Spleen (tissue), 11 donors: ENCODE measurements around the gene UNC13B. TPM values are rescaled to one million over a fixed set of nuclear protein-coding genes. Genes with fewer than 3 reads are reported as not detected.

Experiments
- DNase-seq: peaks from one replicate; pipeline ENCODE4 v3.0.0-alpha.2; 2020
- H3K27ac ChIP-seq, 8 donors: fragments of 200-600 bp; sonication (generic) in 7 of 8; 1 replicate in 4 of 8; 2 replicates in 4 of 8; pipeline versions ENCODE4 v1.5.0 to v1.8.0; 2016 to 2021; ENCODE audit warnings: inconsistent platforms in 4 of 8, mild to moderate bottlenecking in 4 of 8, moderate library complexity in 1 of 8
- H3K27me3 ChIP-seq, 7 donors: fragments of 200-600 bp; sonication (generic) in 6 of 7; replicated peaks in 1 of 7; 1 replicate in 4 of 7; 2 replicates in 3 of 7; pipeline versions ENCODE4 v1.5.0 to v1.8.0; 2016 to 2021; ENCODE audit warnings: inconsistent platforms in 3 of 7, mild to moderate bottlenecking in 1 of 7
- H3K36me3 ChIP-seq, 6 donors: fragments of 200-600 bp; sonication (generic) in 5 of 6; 1 replicate in 4 of 6; 2 replicates in 2 of 6; pipeline versions ENCODE4 v1.5.0 to v1.8.0; 2016 to 2021; ENCODE audit warnings: inconsistent platforms in 2 of 6
- H3K4me1 ChIP-seq, 6 donors: fragments of 200-600 bp; sonication (generic) in 5 of 6; 1 replicate in 3 of 6; 2 replicates in 3 of 6; pipeline versions ENCODE4 v1.5.0 to v1.8.0; 2016 to 2021; ENCODE audit warnings: inconsistent platforms in 3 of 6
- H3K4me3 ChIP-seq, 8 donors: fragments of 200-600 bp; sonication (generic) in 7 of 8; 1 replicate in 4 of 8; 2 replicates in 4 of 8; pipeline versions ENCODE4 v1.5.0 to v1.8.0; 2016 to 2021; ENCODE audit warnings: inconsistent platforms in 4 of 8, mild to moderate bottlenecking in 4 of 8, moderate library complexity in 2 of 8
- H3K9me3 ChIP-seq, 8 donors: fragments of 200-600 bp; sonication (generic) in 7 of 8; 1 replicate in 4 of 8; 2 replicates in 4 of 8; pipeline versions ENCODE4 v1.5.0 to v1.8.0; 2016 to 2021; ENCODE audit warnings: inconsistent platforms in 4 of 8
- POLR2A ChIP-seq, 3 donors: fragments of 450-650 bp; IDR thresholded peaks; one replicate each; pipeline ENCODE4 v1.5.1; 2017; ENCODE audit warnings: antibody characterized with exemption in 3 of 3, mild to moderate bottlenecking in 1 of 3
- POLR2AphosphoS5 ChIP-seq, 3 donors: sonication (generic); formaldehyde crosslinking; IDR thresholded peaks; one replicate each; pipeline ENCODE4 v1.5.1; 2017; ENCODE audit warnings: antibody characterized with exemption in 3 of 3
- WGBS, 5 donors: extraction: QIAGEN DNeasy Blood & Tissue Kit in 3 of 5; methylation state at CpG; one replicate each; pipeline versions ENCODE4 v1.1.5 to v1.1.7; 2013 to 2018; 5-methylcytosine and 5-hydroxymethylcytosine counted together
- intact Hi-C: fragments of 100-400 bp; cut with DNase I; formaldehyde crosslinking; loops from one replicate; pipeline ENCODE4 v1.15.0; 2023; ENCODE audit warnings: low total_unique reads
- polyA plus RNA-seq, 3 donors: library from polyadenylated mRNA; stranded (reverse); fragments of 200-250 nt; gene quantifications; one replicate each; pipeline ENCODE4 v1.2.1, GENCODE V29; 2013
- total RNA-seq, 7 donors: library from RNA; depleted of rRNA in 3 of 7; stranded (reverse); fragments of >200 nt in 3 of 7; fragmentation: NEBNext Ultra II Directional in 4 of 7; extraction: Animal tissue kit (Norgen Biotek cat#: 25700) in 4 of 7; gene quantifications; one replicate each; pipeline versions ENCODE4 v1.1.0 to v1.2.1, GENCODE V29; 2016 to 2021
- TF ChIP-seq, protein P1 (sequence below), 11 experiments: fragments of 200-600 bp in 7 of 11; fragments of 450-650 bp in 4 of 11; sonication (generic) in 4 of 11; IDR thresholded peaks in 8 of 11; conservative IDR thresholded peaks in 3 of 11; 1 replicate in 7 of 11; 2 replicates in 4 of 11; pipeline versions ENCODE4 v1.4.0 to v1.8.0; 2016 to 2021; ENCODE audit warnings: antibody characterized with exemption in 11 of 11, inconsistent platforms in 4 of 11, mild to moderate bottlenecking in 1 of 11
- donor health status: healthy with polysubstance abuse.
- donor health status: DM: no; HTN: no; CAD: no; lungs with moderate emphysema.
- donor health status: DM: no; HTN: no; CAD: no.
- donor health status: Bipolar disorder and iron deficiency.
- donor health status: healthy.
- donor health status: DM: no; HTN: no; CAD: no.
- donor health status: DM: yes; HTN: yes; CAD: no.

The UNC13B gene
- total and polyA plus RNA-seq, 10 donors = 2.4 to 18.7 (median 12.1) TPM

- H3K36me3 ChIP-seq = no peaks in the 10 kb centered on the region
- H3K4me3 ChIP-seq = no peak overlapping the region
- intact Hi-C loops = no loop called here
- DNase-seq = no peak
- 69 to 100% (median 85%) methylated on average over 1 to 2 of the region's 2 CpGs for WGBS, 5 donors
- no peaks in the 10 kb centered on the region for H3K4me1 ChIP-seq
- no peaks in the 10 kb centered on the region for H3K9me3 ChIP-seq
- H3K27ac ChIP-seq = no peak overlapping the region
- TF ChIP-seq, protein P1, sequence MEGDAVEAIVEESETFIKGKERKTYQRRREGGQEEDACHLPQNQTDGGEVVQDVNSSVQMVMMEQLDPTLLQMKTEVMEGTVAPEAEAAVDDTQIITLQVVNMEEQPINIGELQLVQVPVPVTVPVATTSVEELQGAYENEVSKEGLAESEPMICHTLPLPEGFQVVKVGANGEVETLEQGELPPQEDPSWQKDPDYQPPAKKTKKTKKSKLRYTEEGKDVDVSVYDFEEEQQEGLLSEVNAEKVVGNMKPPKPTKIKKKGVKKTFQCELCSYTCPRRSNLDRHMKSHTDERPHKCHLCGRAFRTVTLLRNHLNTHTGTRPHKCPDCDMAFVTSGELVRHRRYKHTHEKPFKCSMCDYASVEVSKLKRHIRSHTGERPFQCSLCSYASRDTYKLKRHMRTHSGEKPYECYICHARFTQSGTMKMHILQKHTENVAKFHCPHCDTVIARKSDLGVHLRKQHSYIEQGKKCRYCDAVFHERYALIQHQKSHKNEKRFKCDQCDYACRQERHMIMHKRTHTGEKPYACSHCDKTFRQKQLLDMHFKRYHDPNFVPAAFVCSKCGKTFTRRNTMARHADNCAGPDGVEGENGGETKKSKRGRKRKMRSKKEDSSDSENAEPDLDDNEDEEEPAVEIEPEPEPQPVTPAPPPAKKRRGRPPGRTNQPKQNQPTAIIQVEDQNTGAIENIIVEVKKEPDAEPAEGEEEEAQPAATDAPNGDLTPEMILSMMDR (IDR thresholded peaks at IDR 0.05 in 8 of 11, conservative IDR thresholded peaks at IDR 0.05 in 3 of 11) = no peak
- no peak for TF ChIP-seq POLR2AphosphoS5 (IDR thresholded peaks at IDR 0.05)
- TF ChIP-seq POLR2A (IDR thresholded peaks at IDR 0.05) = no peak
- H3K27me3 ChIP-seq = peaks cover 0 to 31% (median 0%) of the 10 kb centered on the region in 7 donors
Measured at GRCh38 chr9:35416098-35416427, 254.3 kb downstream of the UNC13B start.

DNA sequence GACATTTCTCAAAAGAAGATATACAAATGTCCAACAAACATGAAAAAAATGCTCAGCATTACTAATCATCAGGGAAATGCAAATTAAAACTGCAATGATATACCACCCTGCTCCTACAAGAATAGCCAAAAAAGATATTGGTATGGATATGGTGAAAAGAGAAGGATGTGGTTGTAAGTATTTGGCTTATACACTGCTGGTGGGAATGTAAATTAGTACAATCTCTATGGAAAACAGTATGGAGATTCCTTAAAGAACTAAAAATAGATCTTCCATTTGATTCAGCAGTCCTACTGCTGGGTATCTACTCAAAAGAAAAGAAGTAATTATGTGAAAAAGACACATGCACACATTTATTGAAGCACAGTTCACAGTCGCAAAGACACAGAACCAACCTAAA, 260.5 kb downstream of the UNC13B start:
- TF ChIP-seq, protein P1 (IDR thresholded peaks at IDR 0.05 in 8 of 11, conservative IDR thresholded peaks at IDR 0.05 in 3 of 11) = no peak
- TF ChIP-seq POLR2A (IDR thresholded peaks at IDR 0.05) (no peak), POLR2AphosphoS5 (IDR thresholded peaks at IDR 0.05) (no peak)
- H3K4me1 ChIP-seq = no peaks in the 10 kb centered on the region
- peaks cover 0 to 11% (median 0%) of the 10 kb centered on the region in 7 donors for H3K27me3 ChIP-seq
- H3K9me3 ChIP-seq = no peaks in the 10 kb centered on the region
- H3K27ac ChIP-seq = no peak overlapping the region
- no peak overlapping the region for H3K4me3 ChIP-seq
- intact Hi-C loops = no loop called here
- DNase-seq = no peak
- 91 to 94% (median 94%) methylated on average over 1 of the region's 1 CpG for WGBS, 5 donors
- no peaks in the 10 kb centered on the region for H3K36me3 ChIP-seq

DNA sequence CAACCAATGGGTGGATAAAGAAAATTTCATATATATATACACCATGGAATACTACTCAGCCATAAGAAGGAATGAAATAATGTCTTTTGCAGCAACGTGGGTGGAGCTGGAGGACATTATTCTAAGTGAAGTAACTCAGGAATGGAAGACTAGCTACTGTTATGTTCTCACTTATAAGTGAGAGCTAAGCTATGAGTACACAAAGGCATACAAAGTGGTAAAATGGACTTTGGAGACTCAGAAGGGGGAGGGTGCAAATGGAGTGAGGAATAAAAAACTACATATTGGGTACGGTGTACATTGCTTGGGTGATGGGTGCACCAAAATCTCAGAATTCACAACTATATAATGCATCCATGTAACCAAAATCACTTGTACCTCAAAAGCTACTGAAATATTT, 260.9 kb downstream of the UNC13B start:
- TF ChIP-seq POLR2AphosphoS5 (IDR thresholded peaks at IDR 0.05) (no peak), POLR2A (IDR thresholded peaks at IDR 0.05) (no peak)
- TF ChIP-seq, protein P1 (IDR thresholded peaks at IDR 0.05 in 8 of 11, conservative IDR thresholded peaks at IDR 0.05 in 3 of 11) = no peak
- intact Hi-C loops = no loop called here

DNA sequence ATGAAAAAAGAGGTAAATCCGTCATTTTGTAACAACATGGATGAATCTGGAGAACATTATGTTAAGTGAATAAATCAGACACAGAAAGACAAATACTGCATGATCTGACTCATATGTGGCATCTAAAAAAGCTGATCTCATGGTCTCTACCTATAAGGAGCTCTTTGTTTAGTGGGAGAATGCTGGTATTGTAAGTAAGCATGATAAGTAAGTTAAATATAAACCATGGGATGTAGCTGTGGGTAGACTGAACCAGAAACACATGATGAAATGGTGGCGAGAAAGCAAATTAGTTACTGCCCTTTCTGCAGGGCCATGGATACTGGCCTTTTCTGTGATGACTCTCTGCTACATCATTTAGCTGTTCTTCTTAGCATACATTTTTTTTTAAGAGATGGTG, 261.7 kb downstream of the UNC13B start:
- TF ChIP-seq, protein P1 (IDR thresholded peaks at IDR 0.05 in 8 of 11, conservative IDR thresholded peaks at IDR 0.05 in 3 of 11) = no peak
- TF ChIP-seq POLR2AphosphoS5 (IDR thresholded peaks at IDR 0.05) = no peak
- TF ChIP-seq POLR2A (IDR thresholded peaks at IDR 0.05) = no peak
- peaks cover 0 to 11% (median 0%) of the 10 kb centered on the region in 7 donors for H3K27me3 ChIP-seq
- 86 to 93% (median 90%) methylated on average over 2 of the region's 2 CpGs for WGBS, 5 donors
- no peak overlapping the region for H3K27ac ChIP-seq
- no peaks in the 10 kb centered on the region for H3K36me3 ChIP-seq
- H3K4me3 ChIP-seq = no peak overlapping the region
- DNase-seq = no peak
- intact Hi-C loops = no loop called here
- peaks cover 0 to 9% (median 7%) of the 10 kb centered on the region in 8 donors for H3K9me3 ChIP-seq
- H3K4me1 ChIP-seq = no peaks in the 10 kb centered on the region

More for the DNA sequence above, 260.9 kb downstream of the UNC13B start:
- no peak for DNase-seq
- H3K4me3 ChIP-seq = no peak overlapping the region
- peaks cover 0 to 11% (median 0%) of the 10 kb centered on the region in 7 donors for H3K27me3 ChIP-seq
- peaks cover 0 to 1% (median 0%) of the 10 kb centered on the region in 8 donors for H3K9me3 ChIP-seq
- H3K27ac ChIP-seq = no peak overlapping the region
- 65 to 82% (median 72%) methylated on average over 2 of the region's 2 CpGs for WGBS, 5 donors
- no peaks in the 10 kb centered on the region for H3K4me1 ChIP-seq
- H3K36me3 ChIP-seq = no peaks in the 10 kb centered on the region
